WTC11 (cell line): ENCODE data around the gene CCDC43. TPM values are rescaled to one million over a fixed set of nuclear protein-coding genes. Genes with fewer than 3 reads are reported as not detected.
A peak's percentile ranks its signal among the peaks of the same experiment; 100 is the strongest.

ENCODE experiments used
- ATF3 ChIP-seq: sonication (generic); formaldehyde crosslinking; conservative IDR thresholded peaks from 2 replicates; pipeline ENCODE4 v1.8.1; 2022; ENCODE audit warnings: mild to moderate bottlenecking, missing genetic modification reagents
- CREM ChIP-seq: sonication (generic); formaldehyde crosslinking; IDR thresholded peaks from 2 replicates; pipeline ENCODE4 v1.8.1; 2022; ENCODE audit warnings: mild to moderate bottlenecking, missing genetic modification reagents, moderate library complexity
- CTCF ChIP-seq: fragments of 200-600 bp; IDR thresholded peaks from 2 replicates; pipeline ENCODE4 v1.8.0; 2022; ENCODE audit warnings: antibody characterized with exemption
- E2F1 ChIP-seq: sonication (generic); formaldehyde crosslinking; IDR thresholded peaks from 2 replicates; pipeline ENCODE4 v1.8.0; 2022; ENCODE audit warnings: mild to moderate bottlenecking, missing genetic modification reagents
- ESRRA ChIP-seq: sonication (generic); formaldehyde crosslinking; IDR thresholded peaks from 2 replicates; pipeline ENCODE4 v1.8.1; 2022; ENCODE audit warnings: mild to moderate bottlenecking, missing genetic modification reagents, borderline replicate concordance
- ETV6 ChIP-seq: sonication (generic); formaldehyde crosslinking; IDR thresholded peaks from 2 replicates; pipeline ENCODE4 v1.8.1; 2022; ENCODE audit warnings: mild to moderate bottlenecking, missing genetic modification reagents
- FOXK1 ChIP-seq: sonication (generic); formaldehyde crosslinking; IDR thresholded peaks from 2 replicates; pipeline ENCODE4 v1.8.0; 2022; ENCODE audit warnings: mild to moderate bottlenecking, moderate library complexity, missing genetic modification reagents
- GRHL2 ChIP-seq: fragments of 250-450 bp; sonication (Bioruptor Pico); IDR thresholded peaks from 2 replicates; pipeline ENCODE4 v1.8.0; 2022; ENCODE audit warnings: mild to moderate bottlenecking, moderate library complexity; ENCODE audit not compliant: insufficient replicate concordance, severe bottlenecking
- JAZF1 ChIP-seq: fragments of 250-450 bp; sonication (Bioruptor Pico); IDR thresholded peaks from 2 replicates; pipeline ENCODE4 v1.9.0; 2021; ENCODE audit warnings: moderate library complexity, mild to moderate bottlenecking, inconsistent platforms
- JUN ChIP-seq: sonication (generic); formaldehyde crosslinking; IDR thresholded peaks from 2 replicates; pipeline ENCODE4 v1.8.0; 2023; ENCODE audit warnings: mild to moderate bottlenecking, missing genetic modification reagents
- MAX ChIP-seq: sonication (generic); formaldehyde crosslinking; IDR thresholded peaks from 2 replicates; pipeline ENCODE4 v1.8.0; 2022; ENCODE audit warnings: mild to moderate bottlenecking, missing genetic modification reagents
- MLX ChIP-seq: sonication (generic); formaldehyde crosslinking; IDR thresholded peaks from 2 replicates; pipeline ENCODE4 v1.8.1; 2023; ENCODE audit warnings: mild to moderate bottlenecking, missing genetic modification reagents, moderate library complexity
- NFE2L1 ChIP-seq: sonication (generic); formaldehyde crosslinking; IDR thresholded peaks from 2 replicates; pipeline ENCODE4 v1.8.1; 2023; ENCODE audit warnings: missing genetic modification reagents
- NR3C1 ChIP-seq: sonication (generic); formaldehyde crosslinking; conservative IDR thresholded peaks from 2 replicates; pipeline ENCODE4 v1.8.1; 2023; ENCODE audit warnings: low read depth, mild to moderate bottlenecking, missing genetic modification reagents
- PRDM15 ChIP-seq: sonication (generic); formaldehyde crosslinking; IDR thresholded peaks from 2 replicates; pipeline ENCODE4 v1.8.0; 2022; ENCODE audit warnings: missing genetic modification reagents
- PREB ChIP-seq: sonication (generic); formaldehyde crosslinking; IDR thresholded peaks from 2 replicates; pipeline ENCODE4 v1.8.1; 2022; ENCODE audit warnings: mild to moderate bottlenecking, missing genetic modification reagents, moderate library complexity, borderline replicate concordance
- SMAD3 ChIP-seq: sonication (generic); formaldehyde crosslinking; IDR thresholded peaks from 2 replicates; pipeline ENCODE4 v1.8.0; 2022; ENCODE audit warnings: missing genetic modification reagents, mild to moderate bottlenecking, borderline replicate concordance
- SP1 ChIP-seq: sonication (generic); formaldehyde crosslinking; conservative IDR thresholded peaks from 2 replicates; pipeline ENCODE4 v1.8.1; 2022; ENCODE audit warnings: missing genetic modification reagents
- ZBTB21 ChIP-seq: sonication (generic); formaldehyde crosslinking; IDR thresholded peaks from 2 replicates; pipeline ENCODE4 v1.8.1; 2023; ENCODE audit warnings: mild to moderate bottlenecking, missing genetic modification reagents, borderline replicate concordance
- ZNF232 ChIP-seq: sonication (generic); formaldehyde crosslinking; IDR thresholded peaks from 2 replicates; pipeline ENCODE4 v1.8.0; 2022; ENCODE audit warnings: mild to moderate bottlenecking, missing genetic modification reagents
- ZNF416 ChIP-seq: fragments of 250-450 bp; sonication (Bioruptor Pico); IDR thresholded peaks from 2 replicates; pipeline ENCODE4 v1.9.0; 2021; ENCODE audit warnings: mild to moderate bottlenecking, inconsistent platforms
- ZNF532 ChIP-seq: fragments of 250-450 bp; sonication (Bioruptor Pico); IDR thresholded peaks from 2 replicates; pipeline ENCODE4 v1.9.0; 2021; ENCODE audit warnings: mild to moderate bottlenecking, borderline replicate concordance
- total RNA-seq: library from RNA; stranded (reverse); gene quantifications from 3 replicates; pipeline ENCODE4 v1.2.3, GENCODE V29; 2021
- TF ChIP-seq, protein P1 (sequence below): sonication (generic); formaldehyde crosslinking; IDR thresholded peaks from 2 replicates; pipeline ENCODE4 v1.8.1; 2023; ENCODE audit warnings: mild to moderate bottlenecking, missing genetic modification reagents, moderate library complexity

CCDC43 gene
- total RNA-seq, 1 experiment from 2014 or later = 37.9 TPM

- TF ChIP-seq PRDM15 (CRISPR knock-in tag) = 0 out of 2 replicates have a peak, but pooled peaks have one; percentile 9
- TF ChIP-seq JUN (CRISPR knock-in tag) = no peak
- peak; percentile 99 for TF ChIP-seq ZNF232
- TF ChIP-seq CTCF = no peak
- TF ChIP-seq, protein P1, sequence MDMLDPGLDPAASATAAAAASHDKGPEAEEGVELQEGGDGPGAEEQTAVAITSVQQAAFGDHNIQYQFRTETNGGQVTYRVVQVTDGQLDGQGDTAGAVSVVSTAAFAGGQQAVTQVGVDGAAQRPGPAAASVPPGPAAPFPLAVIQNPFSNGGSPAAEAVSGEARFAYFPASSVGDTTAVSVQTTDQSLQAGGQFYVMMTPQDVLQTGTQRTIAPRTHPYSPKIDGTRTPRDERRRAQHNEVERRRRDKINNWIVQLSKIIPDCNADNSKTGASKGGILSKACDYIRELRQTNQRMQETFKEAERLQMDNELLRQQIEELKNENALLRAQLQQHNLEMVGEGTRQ (CRISPR knock-in tag) = peak; percentile 51
- TF ChIP-seq GRHL2 (CRISPR knock-in tag) = no peak
- TF ChIP-seq ESRRA = peak; percentile 97
- peak; percentile 97 for TF ChIP-seq E2F1 (CRISPR knock-in tag)
- peak; percentile 84 for TF ChIP-seq CREM (CRISPR knock-in tag)
- TF ChIP-seq JAZF1 = no peak
- peak; percentile 91 for TF ChIP-seq ETV6 (CRISPR knock-in tag)
- peak; percentile 86 for TF ChIP-seq SP1 (CRISPR knock-in tag)
- TF ChIP-seq FOXK1 (CRISPR knock-in tag) = peak; percentile 86
- peak; percentile 100 for TF ChIP-seq MAX
- TF ChIP-seq ZNF416 (CRISPR knock-in tag) = no peak
- TF ChIP-seq NR3C1 (CRISPR knock-in tag) = peak; percentile 96; the same call in 1 of the 2 replicates
- TF ChIP-seq MLX (CRISPR knock-in tag) = 0 out of 2 replicates have a peak, but pooled peaks have one; percentile 43
- no peak; the same call in 1 of the 2 replicates for TF ChIP-seq PREB (CRISPR knock-in tag)
- TF ChIP-seq ZBTB21 (CRISPR knock-in tag) = peak; percentile 97
- peak; percentile 97 for TF ChIP-seq NFE2L1
- peak; percentile 97 for TF ChIP-seq SMAD3
- TF ChIP-seq ATF3 (CRISPR knock-in tag) = no peak
- TF ChIP-seq ZNF532 = no peak
These were observed 33.4 kb downstream of the CCDC43 start, which contains the start of gene MEIOC (continued) for GRCh38 chr17:44655983-44656710.
